HG03159 (cell line): Measurements from ENCODE around the gene RPS6KB1.
A peak's percentile ranks its signal among the peaks of the same experiment; 100 is the strongest.
"Not testable (repeated sequence)": the region's sequence is repeated elsewhere in the genome, so short reads cannot be mapped to it uniquely, and the experiment has no call there.

ENCODE experiments used
- ATAC-seq: cut with Tn5 transposase; IDR thresholded peaks from one replicate; pipeline ENCODE4 v1.9.1; 2021; ENCODE audit warnings: mild to moderate bottlenecking, moderate library complexity; ENCODE audit not compliant: unreplicated experiment

RPS6KB1 gene

DNA sequence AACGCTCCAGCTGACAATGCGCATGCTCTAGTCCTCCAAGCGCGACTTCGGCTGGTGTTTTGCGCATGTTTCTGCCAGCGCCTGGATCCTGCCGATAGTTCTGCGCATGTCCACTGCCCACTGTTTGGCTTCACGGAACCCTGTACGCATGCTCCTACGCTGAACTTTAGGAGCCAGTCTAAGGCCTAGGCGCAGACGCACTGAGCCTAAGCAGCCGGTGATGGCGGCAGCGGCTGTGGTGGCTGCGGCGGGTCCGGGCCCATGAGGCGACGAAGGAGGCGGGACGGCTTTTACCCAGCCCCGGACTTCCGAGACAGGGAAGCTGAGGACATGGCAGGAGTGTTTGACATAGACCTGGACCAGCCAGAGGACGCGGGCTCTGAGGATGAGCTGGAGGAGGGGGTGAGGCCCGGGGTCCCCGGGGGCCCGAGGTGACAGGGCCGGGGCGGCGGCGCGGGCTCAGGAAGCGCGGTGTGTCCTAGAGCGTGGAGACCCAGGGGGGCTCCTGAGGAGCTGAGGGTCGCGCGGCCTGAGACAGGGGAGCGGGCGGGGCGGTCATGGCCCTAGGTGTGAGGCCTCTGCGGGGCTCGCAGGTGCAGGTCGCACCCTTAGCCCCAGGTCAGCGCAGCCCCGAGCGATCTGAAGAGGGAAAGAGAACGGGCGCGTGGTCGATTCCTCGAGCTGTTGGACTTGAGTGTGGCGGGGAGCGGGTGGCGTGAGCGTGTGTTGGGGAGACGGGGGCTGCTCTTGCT lies at the start of gene RPS6KB1, which contains the start of gene TUBD1:
RPS6KB1 (plus strand) TSS at position 198 of the 752 bp plus-strand sequence; CDS start at position 262, 64 bp downstream.
TUBD1 (minus strand) TSS at position 20 of the 752 bp plus-strand sequence. CDS start 1,941 bp downstream, outside the sequence.
- ATAC-seq: peak; percentile 90

DNA sequence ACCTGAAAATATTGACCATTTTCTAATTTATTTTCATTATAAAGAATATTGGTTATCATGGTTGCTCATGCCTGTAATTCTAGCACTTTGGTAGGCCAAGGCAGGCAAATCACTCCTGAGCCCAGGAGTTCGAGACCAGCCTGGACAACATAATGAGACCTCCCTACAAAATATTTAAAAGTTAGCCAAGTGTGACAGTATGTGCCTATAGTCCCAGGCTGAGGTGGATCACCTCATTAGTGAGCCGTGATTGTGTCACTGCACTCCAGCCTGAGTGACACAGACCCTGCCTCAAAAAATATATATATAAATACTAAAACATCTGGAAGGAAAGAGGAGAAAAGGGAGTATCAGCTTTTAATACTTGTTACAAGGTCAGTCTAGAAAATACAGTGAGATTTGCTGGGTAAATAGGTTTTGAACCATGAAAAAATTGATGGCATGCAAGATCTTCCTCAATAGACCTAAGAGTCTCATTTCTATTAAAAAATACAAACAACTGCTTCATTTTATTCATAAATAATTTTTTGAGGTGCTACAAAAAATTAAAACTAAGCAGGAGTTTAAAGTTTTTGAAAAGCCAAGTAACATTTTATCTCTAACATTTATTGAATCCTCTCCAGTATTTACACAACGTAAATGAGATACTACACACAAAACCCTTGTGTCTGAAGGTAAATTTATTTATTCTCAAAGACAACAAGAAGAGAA lies 47.9 kb upstream of the RPS6KB1 start:
- no peak for ATAC-seq

DNA sequence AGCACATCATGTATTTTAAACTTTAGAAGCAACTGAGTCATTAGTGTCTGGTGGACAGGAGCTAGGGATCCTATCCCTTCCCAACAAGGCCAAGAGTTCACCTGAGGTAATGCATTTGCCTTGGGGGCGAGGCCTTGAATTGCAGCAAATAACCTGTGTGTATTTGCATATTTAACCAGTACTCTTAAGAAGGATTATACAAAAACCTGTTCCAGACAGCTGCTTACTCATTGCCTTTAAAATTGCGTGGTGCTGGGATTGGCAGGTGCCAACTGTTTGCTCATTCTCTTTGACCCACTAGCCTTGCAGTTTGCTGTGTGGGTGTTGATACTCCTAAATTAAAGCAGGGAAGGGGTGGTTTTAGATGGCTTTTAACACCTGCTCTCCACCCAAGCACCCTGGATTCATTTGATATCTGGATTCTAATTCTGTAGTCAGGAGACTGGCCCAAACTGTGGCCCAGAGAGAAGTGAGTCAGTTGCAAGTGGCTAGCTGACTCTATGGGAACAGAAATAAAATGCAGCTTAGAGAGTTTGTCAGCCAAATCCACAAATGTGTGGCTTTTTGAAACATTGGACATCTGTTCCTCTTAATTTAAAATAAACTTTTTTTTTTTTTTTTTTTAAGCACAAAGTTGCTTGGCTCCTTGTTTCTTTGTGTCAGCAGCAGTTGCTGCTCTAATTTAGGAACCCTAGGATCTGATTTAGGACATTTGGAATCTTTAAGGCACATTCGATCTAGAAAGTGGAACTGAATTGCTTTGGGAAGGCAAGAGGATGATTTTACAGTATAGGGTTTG lies 47.1 kb upstream of the RPS6KB1 start:
- peak; percentile 36 for ATAC-seq

DNA sequence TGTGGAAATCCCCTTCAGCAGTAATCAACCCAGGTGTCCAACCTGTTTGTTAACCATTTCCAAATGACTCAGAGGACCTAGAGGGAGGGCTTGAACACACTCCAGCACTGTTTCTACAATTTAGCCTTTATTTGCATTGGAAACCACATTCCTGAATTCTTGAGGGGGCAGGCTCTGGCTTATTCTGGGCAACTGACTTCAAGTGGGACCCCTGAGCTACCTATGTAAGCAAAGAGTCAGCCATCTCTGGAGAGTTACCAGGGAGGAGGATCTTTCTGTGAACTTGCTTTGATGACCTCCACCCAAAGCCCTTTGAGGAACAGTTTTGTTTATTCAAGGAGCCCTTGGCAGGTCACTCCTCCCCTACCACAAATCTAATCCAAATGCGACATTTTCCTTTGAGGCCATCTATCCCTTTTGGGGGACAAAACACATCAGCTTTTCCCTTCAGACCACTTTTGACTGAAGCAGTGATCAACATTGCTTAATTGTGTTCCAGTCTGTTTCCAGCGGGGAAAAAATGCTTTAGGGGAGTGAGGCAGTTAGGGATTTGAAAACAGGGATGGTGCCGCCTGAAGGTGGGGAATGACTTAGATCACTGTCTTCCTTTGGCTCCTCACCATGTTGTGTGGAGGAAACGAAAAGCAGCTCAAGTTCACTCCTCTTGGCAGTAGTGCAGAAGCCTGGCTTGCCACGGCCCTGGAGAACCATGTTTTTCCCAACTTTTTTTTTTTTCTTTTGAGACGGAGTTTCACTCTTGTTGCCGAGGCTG lies 46.3 kb upstream of the RPS6KB1 start:
- peak; percentile 56 for ATAC-seq

DNA sequence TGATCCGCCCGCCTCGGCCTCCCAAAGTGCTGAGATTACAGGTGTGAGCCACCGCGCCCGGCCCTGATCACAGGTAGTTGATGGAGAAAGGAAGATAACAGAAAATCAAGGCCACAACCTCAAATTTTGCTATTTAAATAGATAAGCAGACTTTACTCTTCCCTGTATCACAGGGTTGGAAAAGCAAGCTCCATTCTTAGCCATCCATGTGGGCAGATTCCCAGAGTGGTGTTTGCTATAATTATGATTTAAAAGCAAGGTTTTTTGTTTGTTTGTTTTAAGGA lies 44.6 kb upstream of the RPS6KB1 start:
- ATAC-seq: no peak

DNA sequence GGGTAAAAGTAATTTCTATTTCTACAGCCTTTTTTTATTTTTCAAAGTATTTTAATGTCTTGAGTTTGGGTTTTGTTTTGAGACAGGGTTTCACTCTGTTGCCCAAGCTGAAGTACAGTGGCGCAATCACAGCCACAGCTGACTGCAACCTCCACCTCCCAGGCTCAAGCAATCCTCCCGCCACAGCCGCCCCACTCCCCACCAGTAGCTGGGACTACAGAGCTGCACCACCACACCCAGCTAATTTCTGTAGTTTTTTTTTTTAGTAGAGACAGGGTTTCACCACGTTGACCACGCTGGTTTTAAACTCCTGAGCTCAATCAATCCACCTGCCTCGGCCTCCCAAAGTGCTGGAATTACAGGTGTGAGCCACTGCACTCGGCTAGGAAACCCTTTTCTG lies 44.1 kb upstream of the RPS6KB1 start:
- no peak for ATAC-seq

DNA sequence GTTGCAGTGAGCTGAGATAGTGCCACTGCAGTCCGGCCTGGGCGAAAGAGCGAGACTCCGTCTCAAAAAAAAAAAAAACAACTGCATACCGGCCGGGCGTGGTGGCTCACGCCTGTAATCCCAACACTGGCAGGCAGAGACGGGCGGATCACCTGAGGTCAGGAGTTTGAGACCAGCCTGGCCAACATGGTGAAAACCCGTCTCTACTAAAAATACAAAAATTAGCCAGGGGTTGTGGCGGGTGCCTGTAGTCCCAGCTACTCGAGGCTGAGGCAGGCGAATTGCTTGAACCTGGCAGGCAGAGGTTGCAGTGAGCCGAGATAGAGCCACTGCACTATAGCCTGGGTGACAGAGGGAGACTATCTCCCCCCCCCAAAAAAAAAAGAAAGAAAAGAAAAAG lies 42.6 kb upstream of the RPS6KB1 start:
- ATAC-seq: not testable (repeated sequence)

DNA sequence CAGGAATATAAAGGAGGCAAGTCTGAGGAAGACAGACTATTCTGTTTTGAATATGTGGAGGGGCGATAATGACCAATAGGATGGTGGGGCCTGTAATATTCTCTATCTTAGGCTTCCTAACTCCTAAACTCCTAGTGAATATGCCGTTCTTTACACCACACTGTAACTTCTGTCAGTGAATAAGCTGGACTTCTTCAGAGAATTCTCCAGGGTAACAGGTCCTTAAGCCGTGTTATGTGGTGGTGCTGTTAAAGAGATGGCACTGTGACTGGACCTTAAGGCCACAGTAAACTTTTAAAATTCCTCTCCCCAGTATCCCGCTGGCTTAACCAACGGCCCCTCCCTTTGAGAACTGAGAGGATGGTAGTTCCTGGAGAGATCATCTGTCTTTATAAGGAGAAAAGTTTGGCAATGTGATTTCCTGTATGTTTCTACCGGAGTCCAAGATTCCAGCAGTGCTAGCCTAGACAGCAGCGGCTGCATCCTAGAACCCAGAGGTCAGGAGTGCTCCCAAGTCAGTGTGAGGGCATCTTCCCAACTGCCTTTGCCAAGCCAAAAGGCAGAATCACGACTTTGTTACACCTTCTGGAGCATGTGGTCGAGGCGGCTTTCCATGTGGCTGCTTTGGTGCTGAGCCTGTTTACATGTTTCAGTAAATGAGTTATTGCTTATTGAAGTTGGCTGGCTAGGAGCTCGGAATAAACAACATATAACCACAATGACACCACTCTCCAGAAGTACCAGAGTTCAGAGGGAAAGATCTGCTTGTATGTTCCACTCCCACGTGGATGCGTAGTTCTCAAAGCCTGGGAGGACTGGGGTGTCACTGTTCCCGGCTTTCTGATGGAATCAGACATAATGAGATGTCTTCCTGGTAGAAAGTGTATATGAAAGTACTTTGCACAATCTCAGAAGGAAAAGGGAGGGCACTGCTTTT lies 41.2 kb upstream of the RPS6KB1 start:
- ATAC-seq: no peak

DNA sequence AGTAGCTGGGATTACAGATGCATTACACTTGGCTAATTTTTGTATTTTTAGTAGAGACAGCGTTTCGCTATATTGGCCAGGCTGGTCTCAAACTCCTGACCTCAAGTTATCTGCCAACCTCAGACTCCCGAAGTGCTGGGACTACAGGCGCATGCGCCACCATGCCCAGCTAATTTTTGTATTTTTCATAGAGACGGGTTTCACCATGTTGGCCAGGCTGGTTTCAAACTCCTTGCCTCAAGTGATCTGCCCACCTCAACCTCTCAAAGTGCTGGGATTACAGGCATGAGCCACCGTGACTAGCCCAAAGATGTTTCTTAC lies 40.1 kb upstream of the RPS6KB1 start:
- not testable (repeated sequence) for ATAC-seq

DNA sequence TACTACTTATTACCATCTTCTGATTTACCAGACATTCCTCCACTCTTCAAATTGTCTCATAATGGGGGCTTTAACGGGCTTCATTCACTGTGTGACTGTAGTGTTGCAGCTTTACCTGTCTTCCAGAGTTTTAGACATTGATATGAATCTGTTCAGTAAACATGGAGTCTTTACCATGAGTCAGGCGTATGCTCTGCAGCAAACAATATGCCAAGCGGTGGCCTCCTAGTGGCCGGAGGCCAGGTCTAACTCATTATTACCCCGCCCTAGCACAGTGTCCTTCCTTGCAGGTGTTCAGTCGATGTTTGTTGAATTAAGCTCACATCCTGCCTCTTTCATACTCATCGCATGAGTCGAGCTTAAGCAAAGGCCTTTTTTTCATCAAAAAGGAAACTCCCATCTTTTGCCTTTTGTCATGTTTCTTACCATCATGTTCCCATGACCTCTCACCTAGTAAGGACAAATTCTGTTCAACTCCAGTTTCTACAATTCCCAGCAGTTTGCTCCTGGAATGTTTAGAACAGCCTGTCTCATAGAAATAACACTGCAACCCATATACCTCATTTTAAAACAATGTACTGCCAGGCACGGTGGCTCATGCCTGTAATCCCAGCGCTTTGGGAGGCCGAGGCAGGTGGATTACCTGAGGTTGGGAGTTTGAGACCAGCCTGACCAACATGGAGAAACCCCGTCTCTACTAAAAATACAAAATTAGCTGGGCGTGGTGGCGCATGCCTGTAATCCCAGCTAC lies 39.6 kb upstream of the RPS6KB1 start:
- no peak for ATAC-seq

DNA sequence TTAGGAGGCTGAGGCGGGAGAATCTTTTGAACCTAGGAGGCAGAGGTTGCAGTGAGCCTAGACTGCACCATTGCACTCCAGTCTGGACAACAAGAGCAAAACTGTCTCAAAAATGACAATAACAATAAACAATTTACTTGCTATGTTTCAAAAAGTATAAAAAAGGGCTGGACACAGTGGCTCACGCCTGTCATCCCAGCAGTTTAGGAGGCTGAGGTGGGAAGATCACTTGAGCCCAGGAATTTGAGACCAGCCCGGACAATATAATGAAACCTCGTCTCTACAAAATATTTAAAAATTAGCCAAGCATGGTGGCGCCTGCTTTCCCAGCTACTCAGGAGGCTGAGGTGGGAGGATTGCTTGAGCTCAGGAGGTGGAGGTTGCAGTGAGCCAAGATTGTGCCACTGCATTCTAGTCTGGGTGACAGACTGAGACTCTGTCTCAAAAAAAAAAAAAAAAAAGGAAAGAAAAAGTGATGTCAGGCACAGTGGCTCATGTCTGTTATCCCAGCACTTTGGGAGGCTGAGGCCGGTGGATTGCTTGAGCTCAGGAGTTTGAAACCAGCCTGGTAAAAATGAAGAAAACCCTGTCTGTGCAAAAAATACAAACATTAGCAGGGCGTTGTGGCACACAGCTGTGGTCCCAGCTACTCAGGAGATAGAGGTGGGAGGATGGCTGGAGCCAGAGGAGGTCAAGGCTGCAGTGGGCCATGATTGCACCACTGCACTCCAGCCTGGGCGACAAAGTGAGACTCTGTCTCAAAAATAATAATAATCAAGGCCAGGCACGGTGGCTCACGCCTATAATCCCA lies 38.8 kb upstream of the RPS6KB1 start:
- ATAC-seq: not testable (repeated sequence)

DNA sequence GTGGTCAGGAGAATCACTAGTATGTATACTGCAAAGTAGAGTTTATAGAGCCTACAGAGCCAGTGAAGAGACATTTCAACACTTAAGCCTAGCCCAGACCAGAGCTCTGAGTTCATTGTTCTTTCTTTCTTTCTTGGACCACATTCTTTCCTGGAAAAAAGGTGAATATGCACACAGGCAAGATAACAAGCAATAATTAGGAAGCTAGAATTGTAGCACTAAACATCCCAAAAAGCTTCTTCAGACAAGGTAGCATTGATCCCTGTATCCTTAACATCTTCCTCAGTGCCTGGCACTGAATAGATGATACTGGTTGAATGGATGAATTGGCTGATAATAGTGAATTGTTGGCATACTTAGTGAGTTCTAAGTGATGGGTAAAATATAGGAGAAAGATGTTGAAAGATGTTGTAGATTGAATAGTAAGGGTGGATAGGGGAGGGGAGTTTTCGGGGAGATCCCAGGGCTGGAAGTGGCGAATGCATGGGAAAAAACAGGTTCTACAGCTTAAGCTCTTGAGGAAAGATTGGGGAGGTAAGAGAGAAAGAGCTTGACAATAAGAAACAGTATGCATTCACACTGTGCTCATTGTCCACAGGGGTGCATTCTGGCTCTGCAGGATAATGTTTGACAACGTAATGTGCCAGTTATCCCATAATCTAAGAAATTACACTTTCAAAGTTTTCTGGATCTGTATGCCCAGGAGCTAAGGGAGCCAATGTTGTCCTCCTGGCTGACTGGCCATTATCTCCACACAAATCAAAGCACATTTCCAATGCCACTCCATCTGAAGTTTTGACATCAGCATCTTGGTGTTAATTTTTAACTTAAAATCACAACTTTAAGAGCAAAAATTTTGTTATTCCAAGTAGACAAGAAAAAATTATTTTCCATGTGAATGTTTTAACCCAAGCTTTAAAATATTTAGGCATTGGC lies 35.8 kb upstream of the RPS6KB1 start:
- ATAC-seq: no peak

DNA sequence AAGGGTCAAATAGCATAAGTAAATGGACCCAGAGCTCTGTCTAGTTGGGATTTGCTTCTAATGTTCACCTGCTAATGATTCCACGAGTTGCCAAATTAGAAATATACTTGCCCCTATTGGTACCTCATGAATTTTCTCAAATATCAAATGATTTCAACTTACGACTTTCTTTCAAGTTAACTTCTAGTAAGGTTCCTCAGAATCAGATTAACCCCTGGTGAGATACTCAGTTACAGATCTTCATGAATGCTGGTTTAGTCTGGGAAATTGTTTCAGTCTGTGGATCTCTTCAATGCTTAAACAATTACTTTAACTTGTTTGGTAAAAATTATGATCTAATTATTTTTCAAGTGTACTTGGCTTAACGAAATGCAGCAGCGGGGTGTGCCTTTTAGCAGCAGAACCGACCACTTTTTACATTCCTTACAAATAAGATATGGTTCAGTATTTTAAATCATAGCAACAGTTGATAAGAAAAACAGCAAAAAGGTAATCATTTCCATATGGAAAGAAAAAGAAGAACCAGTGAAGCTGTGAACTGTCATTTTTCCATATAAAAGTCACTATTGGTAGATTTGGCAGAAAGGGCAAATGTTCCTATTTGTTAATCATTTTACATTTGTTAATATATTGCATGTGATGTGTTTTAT lies 34.6 kb upstream of the RPS6KB1 start:
- ATAC-seq: no peak

DNA sequence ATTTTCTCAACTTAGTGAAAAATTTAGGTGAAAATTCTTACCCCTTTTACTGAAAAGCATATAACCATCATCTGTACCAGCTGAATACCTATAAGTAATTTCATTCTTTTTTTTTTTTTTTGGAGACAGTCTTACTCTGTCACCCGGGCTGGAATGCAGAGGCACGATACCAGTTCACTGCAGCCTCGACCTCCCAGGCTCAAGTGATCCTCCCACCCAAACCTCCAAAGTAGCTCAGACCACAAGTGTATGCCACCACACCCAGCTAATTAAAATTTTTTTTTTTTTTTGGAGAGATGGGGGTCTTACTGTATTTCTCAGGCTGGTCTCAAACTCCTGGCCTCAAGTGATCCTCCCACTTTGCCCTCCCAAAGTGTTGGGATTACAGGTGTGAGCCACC lies 34.0 kb upstream of the RPS6KB1 start:
- ATAC-seq: no peak

DNA sequence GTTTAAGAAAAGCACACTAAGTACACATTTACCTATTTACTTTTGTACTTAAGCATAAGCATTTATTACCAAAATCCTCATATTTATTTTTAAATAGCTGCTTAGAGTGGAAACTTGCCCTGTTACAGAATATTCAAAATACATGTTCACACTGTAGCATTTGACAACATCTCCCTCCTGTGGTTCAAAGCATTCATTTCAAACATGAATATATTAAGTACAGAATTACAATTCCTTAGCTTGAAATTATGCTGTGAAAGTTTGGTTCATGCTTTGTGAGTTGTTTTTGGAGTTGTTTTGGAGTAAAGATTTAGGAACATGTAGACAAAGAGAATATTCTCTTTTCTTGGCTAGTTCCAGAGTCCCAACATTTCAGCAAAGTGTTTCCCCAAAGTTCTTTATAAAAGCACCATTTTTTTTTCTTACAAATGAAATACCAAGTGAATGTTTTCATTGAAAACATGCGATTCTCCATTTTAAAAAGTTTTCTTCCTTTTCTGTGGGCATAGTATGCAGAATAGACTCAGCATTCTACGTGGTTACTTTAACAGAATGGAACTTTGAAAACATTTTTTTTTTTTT lies 33.4 kb upstream of the RPS6KB1 start:
- ATAC-seq: no peak

DNA sequence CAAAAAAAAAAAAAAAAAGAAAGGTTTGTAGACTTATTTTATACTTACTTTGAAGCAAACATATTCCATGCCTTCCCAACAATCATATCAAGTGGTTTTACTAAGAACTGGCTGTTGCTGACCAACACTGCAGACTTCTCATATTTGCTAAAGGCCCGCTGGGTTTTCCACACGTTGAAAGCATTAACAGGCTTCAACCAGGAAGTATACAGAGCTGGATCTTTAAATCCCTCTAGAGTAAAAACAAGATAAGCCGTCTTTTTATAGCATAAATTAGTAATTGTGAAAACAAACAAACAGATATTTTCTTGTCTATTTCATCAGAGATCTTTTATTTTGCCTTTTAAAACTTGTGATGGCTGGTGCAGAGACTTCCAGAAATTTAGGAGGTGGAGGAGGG lies 29.3 kb upstream of the RPS6KB1 start:
- ATAC-seq: no peak

DNA sequence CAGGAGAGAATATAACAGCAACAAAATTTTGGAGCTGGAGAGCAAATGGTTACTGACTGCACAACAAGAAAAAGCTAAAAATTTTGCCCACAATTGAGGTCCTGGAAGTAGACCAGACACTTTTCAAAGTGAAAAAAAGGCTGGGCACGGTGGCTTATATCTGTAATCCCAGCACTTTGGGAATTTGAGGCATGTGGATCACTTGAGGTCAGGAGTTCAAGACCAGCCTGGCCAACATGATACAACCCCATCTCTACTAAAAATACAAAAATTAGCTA lies 23.0 kb upstream of the RPS6KB1 start:
- ATAC-seq: no peak
